H9 (cell line): Measurements from ENCODE around the gene NDUFA1. TPM values are rescaled to one million over a fixed set of nuclear protein-coding genes. Genes with fewer than 3 reads are reported as not detected.

Experiments
- DNase-seq: peaks from one replicate; pipeline ENCODE4 v3.0.0-alpha.2; 2017
- H2AFZ ChIP-seq: one replicate; pipeline ENCODE4 v1.6.1; 2013; ENCODE audit warnings: mild to moderate bottlenecking, low read length, control low read depth, moderate library complexity
- H2AK5ac ChIP-seq: 2 replicates; pipeline ENCODE4 v1.6.1; 2013; ENCODE audit warnings: low read length, control low read depth, mixed read lengths; ENCODE audit not compliant: insufficient read length
- H2BK120ac ChIP-seq: one replicate; pipeline ENCODE4 v1.6.1; 2013; ENCODE audit warnings: low read depth, mild to moderate bottlenecking, low read length, control low read depth, inconsistent platforms; ENCODE audit not compliant: poor library complexity, severe bottlenecking
- H2BK12ac ChIP-seq: 2 replicates; pipeline ENCODE4 v1.6.1; 2013; ENCODE audit warnings: low read length, control low read depth, mixed read lengths, low read depth; ENCODE audit not compliant: insufficient read length
- H2BK15ac ChIP-seq: 2 replicates; pipeline ENCODE4 v1.6.1; 2013; ENCODE audit warnings: low read depth, low read length, control low read depth
- H2BK20ac ChIP-seq: one replicate; pipeline ENCODE4 v1.6.1; 2013; ENCODE audit warnings: low read depth, mild to moderate bottlenecking, low read length, control low read depth, inconsistent platforms; ENCODE audit not compliant: poor library complexity, severe bottlenecking
- H2BK5ac ChIP-seq: 2 replicates; pipeline ENCODE4 v1.6.1; 2013; ENCODE audit warnings: low read length, control low read depth, mixed read lengths; ENCODE audit not compliant: insufficient read length
- H3K14ac ChIP-seq: 2 replicates; pipeline ENCODE4 v1.6.1; 2013; ENCODE audit warnings: low read length, control low read depth; ENCODE audit not compliant: insufficient read depth
- H3K18ac ChIP-seq: 2 replicates; pipeline ENCODE4 v1.6.1; 2013; ENCODE audit warnings: low read depth, mild to moderate bottlenecking, mixed read lengths, low read length, control low read depth; ENCODE audit not compliant: insufficient read length
- H3K23ac ChIP-seq: 2 replicates; pipeline ENCODE4 v1.6.1; 2013; ENCODE audit warnings: low read length, control low read depth, mixed read lengths, low read depth; ENCODE audit not compliant: insufficient read length
- H3K23me2 ChIP-seq: 2 replicates; pipeline ENCODE4 v1.6.1; 2013; ENCODE audit warnings: low read depth, mild to moderate bottlenecking, mixed read lengths, low read length, control low read depth; ENCODE audit not compliant: insufficient read length, poor library complexity, severe bottlenecking
- H3K27ac ChIP-seq: 2 replicates; pipeline ENCODE4 v1.5.1; 2013; ENCODE audit warnings: low read length, control low read depth, mixed read lengths, low read depth; ENCODE audit not compliant: insufficient read length
- H3K27me3 ChIP-seq: 2 replicates; pipeline ENCODE4 v1.6.1; 2013; ENCODE audit warnings: low read length, control low read depth, inconsistent platforms; ENCODE audit not compliant: insufficient read depth
- H3K4ac ChIP-seq: 2 replicates; pipeline ENCODE4 v1.6.1; 2013; ENCODE audit warnings: low read depth, mild to moderate bottlenecking, control low read depth, inconsistent platforms, low read length, moderate library complexity
- H3K4me1 ChIP-seq: 2 replicates; pipeline ENCODE4 v1.6.1; 2013; ENCODE audit warnings: low read length, control low read depth, inconsistent platforms; ENCODE audit not compliant: insufficient read depth
- H3K4me2 ChIP-seq: 2 replicates; pipeline ENCODE4 v1.6.1; 2013; ENCODE audit warnings: low read length, control low read depth, mixed read lengths; ENCODE audit not compliant: insufficient read length, insufficient read depth
- H3K56ac ChIP-seq: 2 replicates; pipeline ENCODE4 v1.6.1; 2013; ENCODE audit warnings: low read depth, mild to moderate bottlenecking, mixed read lengths, low read length, control low read depth; ENCODE audit not compliant: insufficient read length
- H3K79me1 ChIP-seq: 2 replicates; pipeline ENCODE4 v1.6.1; 2013; ENCODE audit warnings: low read depth, mild to moderate bottlenecking, moderate library complexity, low read length, control low read depth, inconsistent platforms; ENCODE audit not compliant: insufficient read depth, poor library complexity, severe bottlenecking
- H3K79me2 ChIP-seq: 2 replicates; pipeline ENCODE4 v1.6.1; 2013; ENCODE audit warnings: low read length, control low read depth, inconsistent platforms; ENCODE audit not compliant: insufficient read depth
- H3K9ac ChIP-seq: 2 replicates; pipeline ENCODE4 v1.6.1; 2013; ENCODE audit warnings: low read length, control low read depth, mixed read lengths; ENCODE audit not compliant: insufficient read length; ENCODE audit errors: extremely low read depth
- H3K9me3 ChIP-seq: one replicate; pipeline ENCODE4 v1.6.1; 2013; ENCODE audit warnings: low read depth, low read length, inconsistent platforms; ENCODE audit not compliant: control insufficient read depth
- H3T11ph ChIP-seq: one replicate; pipeline ENCODE4 v1.6.1; 2013; ENCODE audit warnings: mild to moderate bottlenecking, low read length, control low read depth, inconsistent platforms
- H4K20me1 ChIP-seq: one replicate; pipeline ENCODE4 v1.6.1; 2013; ENCODE audit not compliant: control insufficient read depth, insufficient read length, insufficient read depth
- H4K5ac ChIP-seq: 2 replicates; pipeline ENCODE4 v1.6.1; 2013; ENCODE audit warnings: low read depth, mild to moderate bottlenecking, mixed read lengths, low read length, control low read depth; ENCODE audit not compliant: insufficient read length
- H4K8ac ChIP-seq: replicated peaks from 2 replicates; pipeline ENCODE4 v1.6.1; 2013; ENCODE audit warnings: low read length, control low read depth, mixed read lengths, low read depth; ENCODE audit not compliant: insufficient read length
- H4K91ac ChIP-seq: 2 replicates; pipeline ENCODE4 v1.6.1; 2013; ENCODE audit warnings: low read depth, mild to moderate bottlenecking, moderate library complexity, mixed read lengths, low read length, control low read depth; ENCODE audit not compliant: insufficient read length
- H3K27ac Mint-ChIP-seq, 3 experiments: 2 replicates in 2 of 3; 3 replicates in 1 of 3; pipeline ENCODE4 v1.8.0; 2020 to 2021; ENCODE audit warnings: mixed read lengths in 3 of 3, mild to moderate bottlenecking in 1 of 3, moderate library complexity in 1 of 3
- H3K27me3 Mint-ChIP-seq: 2 replicates; pipeline ENCODE4 v1.8.0; 2021; ENCODE audit warnings: low read depth, mild to moderate bottlenecking, moderate library complexity, mixed read lengths
- H3K36me3 Mint-ChIP-seq, 3 experiments: 2 replicates in 2 of 3; 3 replicates in 1 of 3; pipeline ENCODE4 v1.8.0; 2020 to 2021; ENCODE audit warnings: low read depth in 3 of 3, mixed read lengths in 3 of 3; ENCODE audit not compliant: insufficient read depth in 1 of 3
- H3K4me1 Mint-ChIP-seq, 2 experiments: 2 replicates each; pipeline ENCODE4 v1.8.0; 2020; ENCODE audit warnings: mixed read lengths in 2 of 2
- H3K4me3 Mint-ChIP-seq, 2 experiments: 2 replicates in 1 of 2; 3 replicates in 1 of 2; pipeline ENCODE4 v1.8.0; 2020 to 2021; ENCODE audit warnings: mild to moderate bottlenecking in 2 of 2, mixed read lengths in 2 of 2, moderate library complexity in 1 of 2
- H3K9me3 Mint-ChIP-seq, 2 experiments: 2 replicates in 1 of 2; 3 replicates in 1 of 2; pipeline ENCODE4 v1.8.0; 2020; ENCODE audit warnings: mild to moderate bottlenecking in 2 of 2, mixed read lengths in 2 of 2, moderate library complexity in 1 of 2
- WGBS: extraction: QIAGEN DNeasy Blood & Tissue Kit; methylation state at CpG from one replicate; pipeline ENCODE4 v1.1.7; 2013; ENCODE audit warnings: missing lambda C conversion rate, low lambda C conversion rate, mixed read lengths; ENCODE audit not compliant: insufficient read length; ENCODE audit errors: extremely low coverage; 5-methylcytosine and 5-hydroxymethylcytosine counted together
- total RNA-seq: library from RNA; stranded (reverse); gene quantifications from 2 replicates; pipeline ENCODE4 v1.2.1, GENCODE V29; 2021
- TF ChIP-seq, protein P1 (sequence below): fragments of 200-600 bp; sonication (generic); conservative IDR thresholded peaks from 3 replicates; pipeline ENCODE4 v1.8.0; 2021; ENCODE audit warnings: antibody characterized with exemption, mild to moderate bottlenecking

The NDUFA1 gene
- total RNA-seq, 1 experiment from 2014 or later = 69.4 TPM

DNA sequence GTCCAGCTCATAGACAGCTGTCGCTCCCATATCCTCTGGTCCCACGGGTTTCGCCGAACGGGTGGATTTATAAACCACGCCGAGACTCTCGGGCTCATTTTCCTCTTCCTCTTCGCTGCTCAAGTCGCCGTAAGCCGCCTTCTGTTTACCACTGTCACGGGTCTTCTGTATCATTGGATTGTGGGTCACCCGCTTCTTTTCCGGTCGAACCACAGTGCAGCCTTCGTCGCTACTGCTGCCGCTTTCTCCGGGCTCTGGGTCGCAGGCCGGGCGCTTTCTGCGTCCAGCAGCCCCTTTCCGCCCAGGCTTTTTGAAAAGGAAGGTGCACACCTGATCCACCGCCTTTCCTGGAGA, 410 bp upstream of the NDUFA1 start:
- Histone ChIP-seq H3K9ac (peak overlapping the region; percentile 74), H2BK12ac (no peak overlapping the region), H2BK5ac (no peak overlapping the region), H3K9me3 (peaks cover 7% of the 10 kb centered on the region), H3K56ac (no peak overlapping the region), H2AFZ (no peak overlapping the region), H3K79me1 (no peaks in the 10 kb centered on the region), H2BK120ac (no peak overlapping the region), H3K23me2 (peaks cover 13% of the 10 kb centered on the region), H2BK15ac (no peak overlapping the region), H3K14ac (peak overlapping the region; percentile 24; the same call in 1 of the 2 replicates), H3K79me2 (no peaks in the 10 kb centered on the region; the same call in 1 of the 2 replicates), H3K4ac (no peak overlapping the region), H4K91ac (no peak overlapping the region), H3K27ac (no peak overlapping the region), H4K20me1 (no peaks in the 10 kb centered on the region), H2BK20ac (no peak overlapping the region), H3T11ph (no peak overlapping the region), H4K5ac (no peak overlapping the region), H2AK5ac (no peak overlapping the region), H3K23ac (no peak overlapping the region), H3K4me1 (no peaks in the 10 kb centered on the region), H3K4me2 (peak overlapping the region; percentile 90), H3K27me3 (no peaks in the 10 kb centered on the region), H3K18ac (no peak overlapping the region), H4K8ac (no peak overlapping the region)
- Mint-ChIP-seq H3K27me3 (no peaks in the 10 kb centered on the region), H3K9me3 (peaks cover 63 to 65% of the 10 kb centered on the region in 2 experiments), H3K4me3 (peak overlapping the region; percentile 88 to 95), H3K27ac (peak overlapping the region; percentile 33 to 98 (median 95); a peak in 5 of 7 replicates), H3K4me1 (peaks cover 0 to 3% of the 10 kb centered on the region in 2 experiments; a peak in 2 of 4 replicates), H3K36me3 (peaks cover 6 to 16% (median 8%) of the 10 kb centered on the region in 3 experiments; a peak in 6 of 7 replicates)
- no CpG with 5 or more reads among the region's 26 CpGs for WGBS
- TF ChIP-seq, protein P1, sequence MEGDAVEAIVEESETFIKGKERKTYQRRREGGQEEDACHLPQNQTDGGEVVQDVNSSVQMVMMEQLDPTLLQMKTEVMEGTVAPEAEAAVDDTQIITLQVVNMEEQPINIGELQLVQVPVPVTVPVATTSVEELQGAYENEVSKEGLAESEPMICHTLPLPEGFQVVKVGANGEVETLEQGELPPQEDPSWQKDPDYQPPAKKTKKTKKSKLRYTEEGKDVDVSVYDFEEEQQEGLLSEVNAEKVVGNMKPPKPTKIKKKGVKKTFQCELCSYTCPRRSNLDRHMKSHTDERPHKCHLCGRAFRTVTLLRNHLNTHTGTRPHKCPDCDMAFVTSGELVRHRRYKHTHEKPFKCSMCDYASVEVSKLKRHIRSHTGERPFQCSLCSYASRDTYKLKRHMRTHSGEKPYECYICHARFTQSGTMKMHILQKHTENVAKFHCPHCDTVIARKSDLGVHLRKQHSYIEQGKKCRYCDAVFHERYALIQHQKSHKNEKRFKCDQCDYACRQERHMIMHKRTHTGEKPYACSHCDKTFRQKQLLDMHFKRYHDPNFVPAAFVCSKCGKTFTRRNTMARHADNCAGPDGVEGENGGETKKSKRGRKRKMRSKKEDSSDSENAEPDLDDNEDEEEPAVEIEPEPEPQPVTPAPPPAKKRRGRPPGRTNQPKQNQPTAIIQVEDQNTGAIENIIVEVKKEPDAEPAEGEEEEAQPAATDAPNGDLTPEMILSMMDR = no peak
- no peak for DNase-seq
